HEK293 (cell line): Measurements from ENCODE around the gene TIGIT.

Source experiments
- CTCF ChIA-PET: fragments of 350-600 bp; formaldehyde crosslinking; extraction: SDS; loops from one replicate; lab custom pipeline; 2021; ENCODE audit warnings: antibody characterized with exemption; lab: Yijun Ruan, JAX
- POLR2A ChIA-PET: fragments of 300-600 bp; formaldehyde crosslinking; extraction: SDS; loops from one replicate; lab custom pipeline; 2020; ENCODE audit warnings: antibody characterized with exemption, inconsistent platforms; lab: Yijun Ruan, JAX
- H3K27ac ChIP-seq: fragments of 200-500 bp; sonication (Bioruptor generic); 2 replicates; pipeline ENCODE4 v1.5.1; 2014; ENCODE audit warnings: low read depth, low read length, control low read depth, inconsistent platforms; ENCODE audit errors: extremely low read depth
- H3K36me3 ChIP-seq, 2 experiments: fragments of 200-500 bp in 1 of 2; sonication (Bioruptor generic) in 1 of 2; 1 replicate in 1 of 2; 2 replicates in 1 of 2; pipeline ENCODE4 v1.5.1; 2014 to 2017; ENCODE audit warnings: inconsistent platforms in 2 of 2, low read length in 2 of 2; ENCODE audit not compliant: control insufficient read depth in 2 of 2, insufficient read depth in 1 of 2
- H3K4me1 ChIP-seq: fragments of 200-500 bp; sonication (Bioruptor generic); 2 replicates; pipeline ENCODE4 v1.5.1; 2014; ENCODE audit warnings: mild to moderate bottlenecking, low read length, inconsistent platforms; ENCODE audit not compliant: control insufficient read depth, insufficient read depth
- H3K4me3 ChIP-seq: 2 replicates; pipeline ENCODE4 v1.5.1; 2011; ENCODE audit warnings: low read depth, mild to moderate bottlenecking, control low read depth, low read length, moderate library complexity
- H3K9me3 ChIP-seq: fragments of 200-500 bp; sonication (Bioruptor generic); 2 replicates; pipeline ENCODE4 v1.5.1; 2014; ENCODE audit warnings: low read depth, low read length, inconsistent platforms; ENCODE audit not compliant: control insufficient read depth, insufficient read depth
- BCL11A ChIP-seq: fragments of 450-650 bp; formaldehyde crosslinking; IDR thresholded peaks from 2 replicates; pipeline ENCODE4 v1.5.1; 2016; ENCODE audit warnings: low read depth, missing biosample characterization, missing genetic modification characterization
- OVOL3 ChIP-seq: fragments of 450-650 bp; formaldehyde crosslinking; IDR thresholded peaks from 2 replicates; pipeline ENCODE4 v1.5.1; 2016; ENCODE audit warnings: missing biosample characterization, missing genetic modification characterization
- SETDB1 ChIP-seq: IDR thresholded peaks from one replicate; pipeline ENCODE4 v1.6.1; 2017; ENCODE audit warnings: mild to moderate bottlenecking, low read length, moderate library complexity, mixed read lengths; ENCODE audit not compliant: insufficient read length
- SP7 ChIP-seq: fragments of 450-650 bp; formaldehyde crosslinking; IDR thresholded peaks from 2 replicates; pipeline ENCODE4 v1.5.1; 2016; ENCODE audit warnings: missing biosample characterization, missing genetic modification characterization
- ZNF146 ChIP-seq: fragments of 450-650 bp; formaldehyde crosslinking; IDR thresholded peaks from 2 replicates; pipeline ENCODE4 v1.5.1; 2016; ENCODE audit warnings: missing biosample characterization, missing genetic modification characterization
- ZNF19 ChIP-seq: fragments of 450-650 bp; formaldehyde crosslinking; IDR thresholded peaks from 2 replicates; pipeline ENCODE4; 2016; ENCODE audit warnings: missing biosample characterization, missing genetic modification characterization, low read depth
- ZNF24 ChIP-seq: fragments of 450-650 bp; formaldehyde crosslinking; IDR thresholded peaks from 2 replicates; pipeline ENCODE4 v1.5.1; 2016; ENCODE audit warnings: missing biosample characterization, missing genetic modification characterization
- ZNF433 ChIP-seq: fragments of 450-650 bp; formaldehyde crosslinking; IDR thresholded peaks from 2 replicates; pipeline ENCODE4 v1.5.1; 2016; ENCODE audit warnings: missing biosample characterization, missing genetic modification characterization, low read depth
- ZNF48 ChIP-seq: fragments of 450-650 bp; formaldehyde crosslinking; IDR thresholded peaks from 2 replicates; pipeline ENCODE4 v1.5.1; 2016; ENCODE audit warnings: missing biosample characterization, missing genetic modification characterization
- ZNF555 ChIP-seq: fragments of 450-650 bp; formaldehyde crosslinking; conservative IDR thresholded peaks from 2 replicates; pipeline ENCODE4 v1.5.1; 2017; ENCODE audit warnings: missing biosample characterization, mild to moderate bottlenecking, missing genetic modification characterization, inconsistent platforms
- ZNF596 ChIP-seq: fragments of 450-650 bp; IDR thresholded peaks from 2 replicates; pipeline ENCODE4 v1.5.0; 2018; ENCODE audit warnings: missing biosample characterization, mild to moderate bottlenecking, missing genetic modification characterization, moderate library complexity
- ZNF677 ChIP-seq: fragments of 450-650 bp; IDR thresholded peaks from 2 replicates; pipeline ENCODE4 v1.5.0; 2018; ENCODE audit warnings: missing biosample characterization, mild to moderate bottlenecking, missing genetic modification characterization, moderate library complexity
- ZNF701 ChIP-seq: fragments of 450-650 bp; formaldehyde crosslinking; IDR thresholded peaks from 2 replicates; pipeline ENCODE4 v1.5.1; 2016; ENCODE audit warnings: missing biosample characterization, missing genetic modification characterization
- ZNF792 ChIP-seq: fragments of 450-650 bp; formaldehyde crosslinking; IDR thresholded peaks from 2 replicates; pipeline ENCODE4 v1.5.1; 2016; ENCODE audit warnings: missing biosample characterization, missing genetic modification characterization
- TF ChIP-seq, protein P1 (sequence below): fragments of 450-650 bp; IDR thresholded peaks from 2 replicates; pipeline ENCODE4 v1.5.1; 2018; ENCODE audit warnings: missing biosample characterization, mild to moderate bottlenecking, missing genetic modification characterization
- TF ChIP-seq, protein P2 (sequence below): fragments of 450-650 bp; formaldehyde crosslinking; IDR thresholded peaks from 2 replicates; pipeline ENCODE4 v1.5.1; 2016; ENCODE audit warnings: missing biosample characterization, missing genetic modification characterization
- TF ChIP-seq, protein P3 (sequence below): fragments of 450-650 bp; formaldehyde crosslinking; IDR thresholded peaks from 2 replicates; pipeline ENCODE4 v1.5.1; 2016; ENCODE audit warnings: missing biosample characterization, missing genetic modification characterization
- TF ChIP-seq, protein P4 (sequence below): fragments of 450-650 bp; formaldehyde crosslinking; IDR thresholded peaks from 2 replicates; pipeline ENCODE4 v1.5.1; 2016; ENCODE audit warnings: missing biosample characterization, missing genetic modification characterization, borderline replicate concordance
- TF ChIP-seq, protein P5 (sequence below): fragments of 450-650 bp; formaldehyde crosslinking; IDR thresholded peaks from 2 replicates; pipeline ENCODE4 v1.5.1; 2016; ENCODE audit warnings: missing biosample characterization, missing genetic modification characterization

The TIGIT gene

DNA sequence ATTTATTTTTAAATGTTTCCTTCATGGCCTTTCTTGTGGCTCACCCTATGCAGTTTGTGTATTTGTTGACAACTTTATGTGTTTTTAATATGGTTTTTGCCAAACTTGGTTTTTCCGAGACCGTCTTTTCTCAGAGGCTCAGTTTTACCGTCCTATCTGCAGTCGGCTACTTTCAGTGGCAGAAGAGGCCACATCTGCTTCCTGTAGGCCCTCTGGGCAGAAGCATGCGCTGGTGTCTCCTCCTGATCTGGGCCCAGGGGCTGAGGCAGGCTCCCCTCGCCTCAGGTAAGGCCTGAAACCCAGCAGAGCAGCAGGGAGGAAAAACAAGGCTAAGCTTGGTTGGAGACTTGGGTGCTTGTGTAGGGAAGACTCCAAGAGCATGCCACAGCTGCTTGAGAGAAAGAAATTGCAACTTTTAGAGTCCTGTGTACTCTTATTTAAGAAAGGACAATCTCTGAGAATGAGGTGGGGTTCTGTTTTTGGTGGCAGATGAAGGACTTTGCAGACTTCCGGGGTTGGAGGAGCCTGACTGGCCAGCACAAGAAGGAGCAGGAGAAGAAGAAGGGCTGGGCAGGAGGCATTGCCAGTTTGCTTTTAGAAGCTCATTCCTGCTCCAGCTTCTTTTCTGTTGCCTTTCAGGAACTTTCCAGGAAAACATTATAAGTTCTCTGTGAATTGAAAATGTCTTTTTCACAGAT lies at the start of gene TIGIT:
TIGIT (plus strand) TSS at position 191 of the 698 bp plus-strand sequence; CDS start at position 225, 34 bp downstream.
- H3K27ac ChIP-seq, result no peak within 1 kb of the TSS
- no peaks in the 10 kb centered on the region for H3K4me1 ChIP-seq
- TF ChIP-seq ZNF596 (no peak), SP7 (no peak), OVOL3 (no peak)
- TF ChIP-seq, protein P1, sequence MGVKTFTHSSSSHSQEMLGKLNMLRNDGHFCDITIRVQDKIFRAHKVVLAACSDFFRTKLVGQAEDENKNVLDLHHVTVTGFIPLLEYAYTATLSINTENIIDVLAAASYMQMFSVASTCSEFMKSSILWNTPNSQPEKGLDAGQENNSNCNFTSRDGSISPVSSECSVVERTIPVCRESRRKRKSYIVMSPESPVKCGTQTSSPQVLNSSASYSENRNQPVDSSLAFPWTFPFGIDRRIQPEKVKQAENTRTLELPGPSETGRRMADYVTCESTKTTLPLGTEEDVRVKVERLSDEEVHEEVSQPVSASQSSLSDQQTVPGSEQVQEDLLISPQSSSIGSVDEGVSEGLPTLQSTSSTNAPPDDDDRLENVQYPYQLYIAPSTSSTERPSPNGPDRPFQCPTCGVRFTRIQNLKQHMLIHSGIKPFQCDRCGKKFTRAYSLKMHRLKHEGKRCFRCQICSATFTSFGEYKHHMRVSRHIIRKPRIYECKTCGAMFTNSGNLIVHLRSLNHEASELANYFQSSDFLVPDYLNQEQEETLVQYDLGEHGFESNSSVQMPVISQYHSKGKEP (tag by site-specific recombination), result no peak
- H3K9me3 ChIP-seq, result no peaks in the 10 kb centered on the region
- H3K36me3 ChIP-seq, result no peaks in the 10 kb centered on the region
- no peak within 1 kb of the TSS for H3K4me3 ChIP-seq
- ChIA-PET CTCF (interaction anchor here (0.7 to 1.0 kb wide), 4 partner anchors 9 to 1417 kb away, joined by 3 to 6 read pairs (median 3); no protein-coding TSS in a partner anchor), POLR2A (no interaction called here)

DNA sequence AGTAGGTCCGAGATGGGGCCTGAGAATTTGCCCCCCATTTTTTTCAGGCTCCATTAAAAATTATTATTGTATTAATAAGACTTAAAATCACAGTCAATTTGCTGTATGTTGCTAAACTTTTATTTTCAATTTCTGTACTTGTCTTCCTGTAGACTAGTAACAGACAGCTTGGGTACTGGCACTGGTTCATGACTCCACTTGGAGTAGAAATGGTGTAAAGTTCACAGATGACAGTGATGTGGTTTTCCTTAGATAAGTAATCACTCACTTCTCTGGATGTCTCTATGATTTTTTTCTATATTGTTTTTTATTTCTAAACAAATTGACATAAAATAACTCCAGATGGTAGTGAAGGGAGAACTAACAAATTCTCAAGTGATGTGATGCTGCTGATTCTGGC lies 40.9 kb upstream of the TIGIT start:
- no peak overlapping the region for H3K27ac ChIP-seq
- no peaks in the 10 kb centered on the region for H3K9me3 ChIP-seq
- H3K4me3 ChIP-seq, result no peak overlapping the region
- TF ChIP-seq ZNF792 (no peak), ZNF48 (tag by site-specific recombination) (no peak), ZNF555 (no peak), ZNF433 (tag by site-specific recombination) (no peak), ZNF146 (tag by site-specific recombination) (no peak), ZNF19 (no peak), BCL11A (tag by site-specific recombination) (no peak), SETDB1 (no peak), ZNF596 (no peak)
- TF ChIP-seq, protein P2, sequence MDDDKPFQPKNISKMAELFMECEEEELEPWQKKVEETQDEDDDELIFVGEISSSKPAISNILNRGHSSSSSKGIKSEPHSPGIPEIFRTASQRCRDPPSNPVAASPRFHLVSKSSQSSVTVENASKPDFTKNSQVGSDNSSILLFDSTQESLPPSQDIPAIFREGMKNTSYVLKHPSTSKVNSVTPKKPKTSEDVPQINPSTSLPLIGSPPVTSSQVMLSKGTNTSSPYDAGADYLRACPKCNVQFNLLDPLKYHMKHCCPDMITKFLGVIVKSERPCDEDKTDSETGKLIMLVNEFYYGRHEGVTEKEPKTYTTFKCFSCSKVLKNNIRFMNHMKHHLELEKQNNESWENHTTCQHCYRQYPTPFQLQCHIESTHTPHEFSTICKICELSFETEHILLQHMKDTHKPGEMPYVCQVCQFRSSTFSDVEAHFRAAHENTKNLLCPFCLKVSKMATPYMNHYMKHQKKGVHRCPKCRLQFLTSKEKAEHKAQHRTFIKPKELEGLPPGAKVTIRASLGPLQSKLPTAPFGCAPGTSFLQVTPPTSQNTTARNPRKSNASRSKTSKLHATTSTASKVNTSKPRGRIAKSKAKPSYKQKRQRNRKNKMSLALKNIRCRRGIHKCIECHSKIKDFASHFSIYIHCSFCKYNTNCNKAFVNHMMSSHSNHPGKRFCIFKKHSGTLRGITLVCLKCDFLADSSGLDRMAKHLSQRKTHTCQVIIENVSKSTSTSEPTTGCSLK (tag by site-specific recombination), result no peak
- TF ChIP-seq, protein P3, sequence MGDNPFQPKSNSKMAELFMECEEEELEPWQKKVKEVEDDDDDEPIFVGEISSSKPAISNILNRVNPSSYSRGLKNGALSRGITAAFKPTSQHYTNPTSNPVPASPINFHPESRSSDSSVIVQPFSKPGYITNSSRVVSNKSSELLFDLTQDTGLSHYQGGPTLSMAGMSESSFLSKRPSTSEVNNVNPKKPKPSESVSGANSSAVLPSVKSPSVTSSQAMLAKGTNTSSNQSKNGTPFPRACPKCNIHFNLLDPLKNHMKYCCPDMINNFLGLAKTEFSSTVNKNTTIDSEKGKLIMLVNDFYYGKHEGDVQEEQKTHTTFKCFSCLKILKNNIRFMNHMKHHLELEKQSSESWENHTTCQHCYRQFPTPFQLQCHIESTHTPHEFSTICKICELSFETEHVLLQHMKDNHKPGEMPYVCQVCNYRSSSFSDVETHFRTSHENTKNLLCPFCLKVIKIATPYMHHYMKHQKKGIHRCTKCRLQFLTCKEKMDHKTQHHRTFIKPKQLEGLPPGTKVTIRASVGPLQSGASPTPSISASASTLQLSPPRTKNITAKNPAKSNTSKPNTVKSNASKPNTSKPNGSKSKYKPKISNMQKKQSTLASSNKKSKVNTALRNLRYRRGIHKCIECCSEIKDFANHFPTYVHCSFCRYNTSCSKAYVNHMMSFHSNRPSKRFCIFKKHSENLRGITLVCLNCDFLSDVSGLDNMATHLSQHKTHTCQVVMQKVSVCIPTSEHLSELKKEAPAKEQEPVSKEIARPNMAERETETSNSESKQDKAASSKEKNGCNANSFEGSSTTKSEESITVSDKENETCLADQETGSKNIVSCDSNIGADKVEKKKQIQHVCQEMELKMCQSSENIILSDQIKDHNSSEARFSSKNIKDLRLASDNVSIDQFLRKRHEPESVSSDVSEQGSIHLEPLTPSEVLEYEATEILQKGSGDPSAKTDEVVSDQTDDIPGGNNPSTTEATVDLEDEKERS (tag by site-specific recombination), result no peak
- ChIA-PET POLR2A (no interaction called here), CTCF (no interaction called here)
- H3K36me3 ChIP-seq, result no peaks in the 10 kb centered on the region
- no peaks in the 10 kb centered on the region for H3K4me1 ChIP-seq

DNA sequence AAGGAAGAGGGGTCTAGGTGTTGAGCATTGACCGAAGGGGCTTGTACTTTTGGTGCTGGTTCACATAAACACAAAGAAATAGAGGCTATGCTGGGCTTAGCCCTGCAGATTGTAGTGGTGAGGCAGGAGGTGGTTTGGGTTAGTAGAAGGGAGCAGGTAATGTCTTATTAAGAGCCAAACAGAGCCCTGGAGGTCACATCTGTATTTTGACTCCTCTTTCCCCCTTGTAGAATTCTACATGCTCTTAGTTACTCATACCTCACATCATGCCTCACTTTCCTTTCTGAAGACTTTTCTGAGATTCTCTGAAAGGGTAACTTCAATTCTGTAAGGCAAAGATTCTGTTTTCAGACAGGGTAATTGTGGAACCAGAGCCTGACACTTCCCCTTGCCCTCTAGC lies 40.3 kb upstream of the TIGIT start:
- H3K4me3 ChIP-seq, result no peak overlapping the region
- POLR2A ChIA-PET, result no interaction called here
- H3K36me3 ChIP-seq, result no peaks in the 10 kb centered on the region
- H3K4me1 ChIP-seq, result no peaks in the 10 kb centered on the region
- CTCF ChIA-PET, result no interaction called here
- no peaks in the 10 kb centered on the region for H3K9me3 ChIP-seq
- no peak overlapping the region for H3K27ac ChIP-seq
- TF ChIP-seq, protein P4, sequence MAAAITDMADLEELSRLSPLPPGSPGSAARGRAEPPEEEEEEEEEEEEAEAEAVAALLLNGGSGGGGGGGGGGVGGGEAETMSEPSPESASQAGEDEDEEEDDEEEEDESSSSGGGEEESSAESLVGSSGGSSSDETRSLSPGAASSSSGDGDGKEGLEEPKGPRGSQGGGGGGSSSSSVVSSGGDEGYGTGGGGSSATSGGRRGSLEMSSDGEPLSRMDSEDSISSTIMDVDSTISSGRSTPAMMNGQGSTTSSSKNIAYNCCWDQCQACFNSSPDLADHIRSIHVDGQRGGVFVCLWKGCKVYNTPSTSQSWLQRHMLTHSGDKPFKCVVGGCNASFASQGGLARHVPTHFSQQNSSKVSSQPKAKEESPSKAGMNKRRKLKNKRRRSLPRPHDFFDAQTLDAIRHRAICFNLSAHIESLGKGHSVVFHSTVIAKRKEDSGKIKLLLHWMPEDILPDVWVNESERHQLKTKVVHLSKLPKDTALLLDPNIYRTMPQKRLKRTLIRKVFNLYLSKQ (tag by site-specific recombination), result no peak
- TF ChIP-seq, protein P5, sequence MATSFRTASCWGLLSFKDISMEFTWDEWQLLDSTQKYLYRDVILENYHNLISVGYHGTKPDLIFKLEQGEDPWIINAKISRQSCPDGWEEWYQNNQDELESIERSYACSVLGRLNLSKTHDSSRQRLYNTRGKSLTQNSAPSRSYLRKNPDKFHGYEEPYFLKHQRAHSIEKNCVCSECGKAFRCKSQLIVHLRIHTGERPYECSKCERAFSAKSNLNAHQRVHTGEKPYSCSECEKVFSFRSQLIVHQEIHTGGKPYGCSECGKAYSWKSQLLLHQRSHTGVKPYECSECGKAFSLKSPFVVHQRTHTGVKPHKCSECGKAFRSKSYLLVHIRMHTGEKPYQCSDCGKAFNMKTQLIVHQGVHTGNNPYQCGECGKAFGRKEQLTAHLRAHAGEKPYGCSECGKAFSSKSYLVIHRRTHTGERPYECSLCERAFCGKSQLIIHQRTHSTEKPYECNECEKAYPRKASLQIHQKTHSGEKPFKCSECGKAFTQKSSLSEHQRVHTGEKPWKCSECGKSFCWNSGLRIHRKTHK (tag by site-specific recombination), result no peak
- TF ChIP-seq ZNF701 (tag by site-specific recombination) (no peak), ZNF146 (tag by site-specific recombination) (no peak), ZNF24 (no peak), ZNF677 (tag by site-specific recombination) (no peak)
- TF ChIP-seq, protein P2 (tag by site-specific recombination), result no peak
